Lung (tissue), 12 donors: Measurements from ENCODE around the gene AMOTL2. TPM values are rescaled to one million over a fixed set of nuclear protein-coding genes. Genes with fewer than 3 reads are reported as not detected.
A peak's percentile ranks its signal among the peaks of the same experiment; 100 is the strongest.

Experiments used
- ATAC-seq: fragments of 200-7000 bp; cut with Tn5 transposase; one replicate; pipeline ENCODE4 v1.9.1; 2020; ENCODE audit warnings: moderate number of reproducible peaks; ENCODE audit not compliant: insufficient read depth, low FRiP score
- DNase-seq, 3 donors: peaks; one replicate each; pipeline ENCODE4 v3.0.0-alpha.2; 2013 to 2017
- H3K27ac ChIP-seq, 2 donors: one replicate each; pipeline ENCODE4 v1.5.1; 2013; ENCODE audit warnings: mild to moderate bottlenecking in 2 of 2, moderate library complexity in 2 of 2, control low read depth in 1 of 2, inconsistent platforms in 1 of 2, low read depth in 1 of 2, low read length in 1 of 2
- H3K27me3 ChIP-seq, 3 donors: one replicate each; pipeline ENCODE4 v1.5.1; 2013; ENCODE audit warnings: low read length in 2 of 3; ENCODE audit not compliant: control insufficient read depth in 3 of 3, insufficient read depth in 3 of 3
- H3K36me3 ChIP-seq, 4 donors: one replicate each; pipeline ENCODE4 v1.5.1; 2013; ENCODE audit warnings: low read length in 4 of 4, mild to moderate bottlenecking in 1 of 4, moderate library complexity in 1 of 4; ENCODE audit not compliant: control insufficient read depth in 4 of 4, insufficient read depth in 4 of 4
- H3K4me1 ChIP-seq, 5 donors: one replicate each; pipeline ENCODE4 v1.5.1; 2013; ENCODE audit warnings: low read length in 5 of 5, mild to moderate bottlenecking in 2 of 5, moderate library complexity in 1 of 5; ENCODE audit not compliant: control insufficient read depth in 5 of 5, insufficient read depth in 5 of 5
- H3K4me3 ChIP-seq: one replicate; pipeline ENCODE4 v1.5.1; 2013; ENCODE audit warnings: mild to moderate bottlenecking, control low read depth, moderate library complexity
- H3K9ac ChIP-seq, 2 donors: one replicate each; pipeline ENCODE4 v1.5.1; 2013; ENCODE audit warnings: low read length in 2 of 2, control low read depth in 1 of 2; ENCODE audit not compliant: insufficient read depth in 1 of 2
- H3K9me3 ChIP-seq, 4 donors: one replicate each; pipeline ENCODE4 v1.5.1; 2013; ENCODE audit warnings: low read length in 3 of 4, mild to moderate bottlenecking in 1 of 4, moderate library complexity in 1 of 4; ENCODE audit not compliant: control insufficient read depth in 4 of 4, insufficient read depth in 3 of 4
- CTCF ChIP-seq: IDR thresholded peaks from 2 replicates; pipeline ENCODE4 v1.5.1; 2012; ENCODE audit warnings: mild to moderate bottlenecking; ENCODE audit errors: control extremely low read depth, extremely low read depth
- WGBS, 2 donors: extraction: QIAGEN DNeasy Blood & Tissue Kit; methylation state at CpG; one replicate each; pipeline ENCODE4 v1.1.7; 2013; 5-methylcytosine and 5-hydroxymethylcytosine counted together
- polyA plus RNA-seq, 2 donors: library from polyadenylated mRNA; stranded (reverse); fragments of 200-250 nt; gene quantifications; one replicate each; pipeline ENCODE4 v1.2.1, GENCODE V29; 2013
- total RNA-seq, 2 donors: library from RNA; depleted of rRNA in 1 of 2; stranded (reverse); fragments of >200 nt in 1 of 2; gene quantifications; one replicate each; pipeline ENCODE4 v1.2.1, GENCODE V29; 2014 to 2021
- donor health status: control.
- donor health status: control.
- donor health status: Bipolar disorder and iron deficiency.
- donor health status: healthy.
- donor health status: DM: yes; HTN: yes; CAD: no.

The AMOTL2 gene
- total and polyA plus RNA-seq, 4 donors = 27.4 to 129 (median 75.9) TPM

GRCh38 chr3:134406331-134407238, 32.3 kb upstream of the AMOTL2 start:
- WGBS, 2 donors = 7% methylated on average over 63 to 64 of the region's 64 CpGs
- no peak for TF ChIP-seq CTCF
- Histone ChIP-seq H3K4me3 (peak overlapping the region; percentile 8), H3K9me3 (peaks cover 0 to 4% (median 3%) of the 10 kb centered on the region in 4 donors), H3K27ac (no peak overlapping the region), H3K9ac (no peak overlapping the region), H3K36me3 (no peaks in the 10 kb centered on the region), H3K4me1 (peaks cover 0 to 11% (median 0%) of the 10 kb centered on the region in 5 donors), H3K27me3 (peaks cover 0 to 26% (median 0%) of the 10 kb centered on the region in 3 donors)
- ATAC-seq (peak; percentile 53), DNase-seq (peak; percentile 54 to 74 (median 73))

- TF ChIP-seq CTCF = no peak
- ATAC-seq = no peak
Observed at GRCh38 chr3:134404366-134404885, 30.2 kb upstream of the AMOTL2 start.

GRCh38 chr3:134397755-134398154, 23.5 kb upstream of the AMOTL2 start:
- no peak overlapping the region for H3K4me3 ChIP-seq
- H3K9ac ChIP-seq = no peak overlapping the region
- ATAC-seq (no peak), DNase-seq (no peak)
- peaks cover 0 to 8% (median 7%) of the 10 kb centered on the region in 5 donors for H3K4me1 ChIP-seq
- no peak overlapping the region for H3K27ac ChIP-seq
- peaks cover 0 to 7% (median 0%) of the 10 kb centered on the region in 3 donors for H3K27me3 ChIP-seq
- peaks cover 0 to 3% (median 3%) of the 10 kb centered on the region in 4 donors for H3K9me3 ChIP-seq
- TF ChIP-seq CTCF = no peak
- 90 to 93% methylated on average over 7 of the region's 7 CpGs for WGBS, 2 donors
- H3K36me3 ChIP-seq = no peaks in the 10 kb centered on the region

More at GRCh38 chr3:134404366-134404885, 30.2 kb upstream of the AMOTL2 start:
- 89 to 95% methylated on average over 4 of the region's 4 CpGs for WGBS, 2 donors
- peaks cover 0 to 28% (median 0%) of the 10 kb centered on the region in 3 donors for H3K27me3 ChIP-seq
- no peak overlapping the region for H3K4me3 ChIP-seq
- H3K4me1 ChIP-seq = peaks cover 0 to 11% (median 0%) of the 10 kb centered on the region in 5 donors
- no peak overlapping the region for H3K27ac ChIP-seq
- DNase-seq = no peak
- H3K9ac ChIP-seq = no peak overlapping the region
- no peaks in the 10 kb centered on the region for H3K36me3 ChIP-seq
- H3K9me3 ChIP-seq = peaks cover 0 to 4% (median 3%) of the 10 kb centered on the region in 4 donors
